C4-2B (cell line): ENCODE results near the gene MAMDC2.

Experiments used
- H3K27ac ChIP-seq: fragments of 450-650 bp; 2 replicates; pipeline ENCODE4 v1.5.1; 2017
- CTCF ChIP-seq: fragments of 450-650 bp; conservative IDR thresholded peaks from 2 replicates; pipeline ENCODE4 v1.5.1; 2017; ENCODE audit warnings: mild to moderate bottlenecking
- ZFX ChIP-seq: fragments of 450-650 bp; IDR thresholded peaks from 2 replicates; pipeline ENCODE4 v1.6.1; 2017

MAMDC2 gene

DNA sequence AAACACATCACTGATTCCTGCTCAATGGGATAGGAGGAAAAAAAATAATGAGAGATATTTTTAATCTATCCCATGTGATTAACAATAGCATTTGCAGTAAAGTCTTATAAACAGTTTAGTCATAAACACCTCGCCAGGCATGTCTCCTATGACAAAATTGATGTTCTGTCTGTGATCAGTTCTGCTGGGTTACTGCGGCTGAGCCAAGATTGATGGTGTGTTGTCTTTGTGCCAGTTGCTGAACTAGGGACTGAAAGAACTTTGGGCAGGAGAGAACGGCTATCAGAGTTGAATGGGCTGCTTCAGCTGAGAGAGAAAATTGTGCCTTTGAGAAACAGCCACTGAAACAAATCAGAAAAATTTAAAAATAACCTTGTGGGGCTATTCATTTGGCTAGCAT, 37.3 kb upstream of the MAMDC2 start:
- no peak overlapping the region for H3K27ac ChIP-seq
- no peak for TF ChIP-seq ZFX
- no peak for TF ChIP-seq CTCF

DNA sequence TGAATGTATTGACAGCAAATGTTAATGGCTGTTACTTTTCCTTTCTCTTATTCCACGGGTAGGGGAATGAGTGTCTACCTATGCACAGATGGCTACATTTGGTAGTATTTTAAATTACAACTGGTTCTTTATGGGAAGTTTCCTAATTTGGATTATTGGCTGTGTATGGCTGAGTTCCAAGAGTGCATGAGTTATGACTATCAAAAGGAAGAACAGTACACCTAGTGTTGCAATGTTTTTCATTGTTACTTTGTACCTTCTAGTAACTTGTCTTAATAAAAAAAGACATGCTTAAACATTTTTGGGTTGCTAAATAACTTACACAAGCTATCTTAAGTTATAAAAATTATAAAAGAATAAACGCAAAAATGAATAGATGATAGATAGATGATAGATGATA, 35.8 kb upstream of the MAMDC2 start:
- no peak overlapping the region for H3K27ac ChIP-seq
- TF ChIP-seq ZFX (no peak), CTCF (no peak)

DNA sequence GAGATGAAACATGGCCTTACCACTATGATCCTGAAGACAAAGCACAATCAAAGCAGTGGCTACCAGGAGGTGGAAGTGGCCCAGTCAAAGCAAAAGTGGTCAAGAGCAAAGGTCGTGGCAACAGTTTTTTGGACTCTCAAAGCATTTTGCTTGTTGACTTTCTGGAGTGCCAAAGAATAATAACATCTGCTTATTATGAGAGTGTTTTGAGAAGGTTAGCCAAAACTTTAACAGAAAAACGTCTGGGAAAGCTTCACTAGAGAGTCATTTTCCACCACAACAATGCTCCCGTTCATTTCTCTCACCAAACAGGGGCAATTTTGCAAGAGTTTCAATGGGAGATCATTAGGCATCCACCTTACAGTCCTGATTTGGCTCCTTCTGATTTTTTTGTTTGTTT, 33.6 kb upstream of the MAMDC2 start:
- TF ChIP-seq ZFX: no peak
- no peak for TF ChIP-seq CTCF
- no peak overlapping the region for H3K27ac ChIP-seq

DNA sequence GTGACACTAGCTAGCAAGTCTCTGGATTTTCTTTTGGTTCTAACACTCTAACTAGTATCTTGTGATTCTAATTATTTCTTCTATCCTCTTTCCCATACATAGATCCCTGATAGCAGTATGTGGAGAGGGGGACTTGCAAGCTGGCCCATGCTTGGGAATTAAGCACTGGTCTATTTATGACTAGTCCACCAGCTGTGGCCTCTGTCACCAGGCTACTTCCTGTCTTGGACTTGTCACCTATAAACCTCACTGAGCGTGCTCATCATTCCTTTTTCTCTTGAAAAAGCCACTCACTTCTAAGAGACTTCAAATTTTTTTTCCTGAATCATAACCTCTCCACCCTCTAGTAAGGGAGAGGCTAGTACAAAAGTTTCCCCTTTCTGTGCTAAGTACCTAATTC, 32.3 kb upstream of the MAMDC2 start:
- H3K27ac ChIP-seq: no peak overlapping the region

GRCh38 chr9:70012569-70012968, 31.1 kb upstream of the MAMDC2 start:
- no peak overlapping the region for H3K27ac ChIP-seq
- no peak for TF ChIP-seq ZFX
- no peak for TF ChIP-seq CTCF

More for the DNA sequence above, 32.3 kb upstream of the MAMDC2 start:
- no peak for TF ChIP-seq CTCF
- TF ChIP-seq ZFX: no peak

GRCh38 chr9:70013598-70014196, 30.0 kb upstream of the MAMDC2 start:
- TF ChIP-seq CTCF: no peak
- TF ChIP-seq ZFX: no peak

DNA sequence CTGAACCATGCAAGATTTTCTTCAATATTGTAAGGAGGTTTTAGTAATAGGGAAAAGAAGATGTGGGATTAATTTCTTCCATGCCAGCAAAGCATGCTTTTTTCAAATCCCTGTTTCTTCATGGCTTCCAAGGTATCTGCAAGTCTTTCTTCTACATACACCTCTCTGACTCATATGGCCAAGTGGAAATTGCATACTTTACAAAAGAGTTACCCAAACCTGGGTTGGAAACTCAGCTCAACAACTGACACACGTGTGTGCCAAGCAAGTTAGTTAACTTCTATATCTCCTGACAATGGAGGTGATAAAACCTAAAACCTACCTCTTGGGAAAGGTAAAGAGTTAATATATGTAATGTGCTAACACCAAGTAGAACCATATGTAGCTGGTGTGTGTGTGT, 28.5 kb upstream of the MAMDC2 start:
- no peak for TF ChIP-seq ZFX
- no peak for TF ChIP-seq CTCF
- no peak overlapping the region for H3K27ac ChIP-seq

More at GRCh38 chr9:70013598-70014196, 30.0 kb upstream of the MAMDC2 start:
- H3K27ac ChIP-seq: no peak overlapping the region
